Stimulated activated naive B cell treated with anti-CD40 and anti-IgM and Interleukin-4, amounts not matched to agents 10 μg/mL and 1 μg/mL and 100 μg/mL, for 72 hours (primary cell): ENCODE measurements around the gene HOXB8.

ENCODE experiments used
- ATAC-seq, 2 donors: fragments of 150-1000 bp; cut with Tn5 transposase; replicated peaks; 2 replicates each; pipeline ENCODE4 v1.10.0; 2021; ENCODE audit warnings: moderate library complexity in 1 of 2
- DNase-seq: peaks from one replicate; pipeline ENCODE4 v3.0.0; 2021
- H3K27ac Mint-ChIP-seq: one replicate; pipeline ENCODE4 v1.8.0; 2022; ENCODE audit warnings: mild to moderate bottlenecking, mixed read lengths
- H3K27me3 Mint-ChIP-seq, 2 donors: one replicate each; pipeline ENCODE4 v1.8.0; 2022; ENCODE audit warnings: mixed read lengths in 2 of 2
- H3K36me3 Mint-ChIP-seq, 2 donors: one replicate each; pipeline ENCODE4 v1.8.0; 2022; ENCODE audit warnings: mixed read lengths in 2 of 2, mild to moderate bottlenecking in 1 of 2
- H3K4me1 Mint-ChIP-seq, 2 donors: one replicate each; pipeline ENCODE4 v1.8.0; 2022; ENCODE audit warnings: mixed read lengths in 2 of 2, mild to moderate bottlenecking in 1 of 2
- H3K4me3 Mint-ChIP-seq, 2 donors: one replicate each; pipeline ENCODE4 v1.8.0; 2022; ENCODE audit warnings: mild to moderate bottlenecking in 2 of 2, mixed read lengths in 2 of 2, moderate library complexity in 1 of 2
- H3K9me3 Mint-ChIP-seq, 2 donors: one replicate each; pipeline ENCODE4 v1.8.0; 2022; ENCODE audit warnings: mixed read lengths in 2 of 2, mild to moderate bottlenecking in 1 of 2

The HOXB8 gene

DNA sequence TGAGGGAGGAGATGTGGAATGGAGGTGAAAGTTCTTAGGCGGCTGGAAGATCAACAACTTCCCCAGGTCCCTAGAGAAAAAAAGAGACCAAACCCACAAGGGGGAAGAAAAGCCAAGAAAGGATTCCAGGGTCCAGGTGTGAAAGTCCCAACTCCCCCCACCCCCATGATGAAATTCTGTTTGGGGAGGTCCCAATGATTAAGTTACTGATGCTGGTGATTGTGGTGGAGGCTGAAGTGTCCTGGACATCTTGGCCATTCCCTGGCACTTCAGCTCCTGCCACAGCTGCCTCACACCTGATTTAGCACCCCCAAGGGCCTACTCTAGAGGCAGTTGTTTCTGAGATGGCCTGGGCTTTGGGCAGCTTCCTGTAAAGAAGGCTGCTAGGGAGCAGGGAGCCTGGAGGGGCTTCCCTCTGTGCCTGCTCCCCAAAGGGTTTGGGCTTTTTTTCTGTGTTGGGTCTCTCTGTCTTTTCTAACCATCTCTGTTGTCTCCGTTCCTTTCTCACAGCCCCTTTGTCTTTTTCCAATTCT lies 50.0 kb downstream of the HOXB8 start:
- no peaks in the 10 kb centered on the region for H3K9me3 Mint-ChIP-seq
- DNase-seq (no peak), ATAC-seq (no peak)
- peaks cover 5 to 12% of the 10 kb centered on the region in 2 donors for H3K4me1 Mint-ChIP-seq
- peaks cover 38 to 47% of the 10 kb centered on the region in 2 donors for H3K27me3 Mint-ChIP-seq
- H3K36me3 Mint-ChIP-seq = no peaks in the 10 kb centered on the region
- no peak overlapping the region for H3K4me3 Mint-ChIP-seq
- H3K27ac Mint-ChIP-seq = no peak overlapping the region

DNA sequence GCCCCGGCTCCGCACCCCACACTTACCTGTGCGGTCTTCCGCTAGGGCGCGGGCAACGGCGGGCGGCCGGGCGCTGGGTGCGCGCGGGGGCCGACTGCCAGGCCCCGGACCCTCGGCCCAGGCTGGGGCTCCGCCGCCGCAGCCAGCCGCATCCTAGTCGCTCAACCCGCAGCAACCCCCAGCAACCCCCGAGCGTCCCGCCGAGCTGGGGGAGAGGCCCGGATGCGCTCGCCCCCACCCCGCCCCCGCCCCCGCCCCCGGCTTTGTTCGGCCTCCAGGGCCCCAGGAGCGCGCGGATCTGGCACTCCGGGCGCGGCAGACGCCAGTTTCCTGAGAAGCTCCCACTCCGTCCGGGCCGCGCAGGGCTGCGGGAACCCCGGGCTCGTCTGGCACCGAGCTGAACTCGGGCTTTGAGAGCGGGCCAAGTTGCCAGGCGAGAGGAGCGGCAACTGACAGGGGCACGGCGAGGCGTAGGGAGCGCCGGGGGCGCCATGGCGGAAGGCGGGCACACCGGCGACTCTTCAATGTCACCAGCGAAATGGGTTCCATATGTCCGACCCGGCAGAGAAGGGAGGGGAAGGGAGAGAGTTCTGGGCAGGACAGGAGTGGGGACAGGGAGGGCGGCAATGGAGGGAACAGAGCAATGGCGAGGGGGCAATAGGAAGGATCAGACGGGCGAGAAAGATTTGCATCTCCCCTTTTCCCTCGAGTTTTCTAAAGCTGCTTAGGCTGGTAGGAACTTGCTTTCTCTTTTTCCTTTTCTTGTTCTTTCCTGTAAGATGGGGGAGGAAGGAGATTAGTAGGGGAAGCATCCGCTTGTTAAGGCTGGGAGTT lies 50.7 kb downstream of the HOXB8 start:
- ATAC-seq (no peak), DNase-seq (no peak)
- H3K36me3 Mint-ChIP-seq = no peaks in the 10 kb centered on the region
- H3K4me1 Mint-ChIP-seq = peaks cover 5 to 12% of the 10 kb centered on the region in 2 donors
- H3K27me3 Mint-ChIP-seq = peaks cover 43 to 45% of the 10 kb centered on the region in 2 donors
- H3K4me3 Mint-ChIP-seq = peak overlapping the region in 1 of 2 donors; percentile 28
- H3K9me3 Mint-ChIP-seq = no peaks in the 10 kb centered on the region
- no peak overlapping the region for H3K27ac Mint-ChIP-seq

DNA sequence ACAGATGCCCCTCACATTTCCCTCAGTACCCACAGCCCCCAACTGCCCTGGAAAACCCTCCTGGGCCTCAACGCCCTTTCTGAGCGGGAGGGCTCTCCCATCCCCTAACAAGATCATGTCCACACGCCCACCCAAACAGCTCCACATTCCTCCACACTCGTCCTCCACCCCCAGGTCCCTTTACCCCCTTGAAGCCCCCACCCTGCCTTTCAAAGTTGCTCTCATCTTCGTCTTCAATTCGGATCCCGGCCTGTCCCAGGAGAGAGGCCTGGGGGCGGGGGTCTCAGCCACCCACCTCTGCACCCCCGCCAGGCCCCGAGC lies 51.3 kb downstream of the HOXB8 start:
- H3K4me3 Mint-ChIP-seq = no peak overlapping the region
- no peak overlapping the region for H3K27ac Mint-ChIP-seq
- DNase-seq (no peak), ATAC-seq (no peak)
- peaks cover 5 to 12% of the 10 kb centered on the region in 2 donors for H3K4me1 Mint-ChIP-seq
- no peaks in the 10 kb centered on the region for H3K36me3 Mint-ChIP-seq
- H3K27me3 Mint-ChIP-seq = peaks cover 44 to 49% of the 10 kb centered on the region in 2 donors
- no peaks in the 10 kb centered on the region for H3K9me3 Mint-ChIP-seq

DNA sequence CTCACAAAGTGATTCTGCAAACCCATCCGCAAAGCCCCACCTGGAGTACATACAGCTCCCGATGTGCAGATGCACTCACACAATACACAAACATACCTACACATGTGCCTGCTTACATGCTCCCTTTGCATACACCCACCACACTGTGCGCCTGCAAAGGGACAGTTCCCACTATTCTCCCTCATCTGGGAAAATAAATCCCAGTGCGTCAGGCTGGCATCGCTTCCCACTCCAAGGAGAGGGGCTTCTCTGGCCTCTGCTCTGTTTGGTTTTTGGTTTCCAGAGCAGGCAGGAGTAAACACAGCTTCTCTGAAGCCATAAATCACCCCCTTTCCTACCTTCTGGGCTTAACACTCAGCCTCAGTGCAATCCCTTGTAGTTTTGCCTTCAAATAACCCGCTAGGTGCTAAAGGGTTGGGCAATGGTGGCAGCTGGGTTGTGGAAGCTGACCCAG lies 51.7 kb downstream of the HOXB8 start:
- Mint-ChIP-seq H3K27me3 (peaks cover 45 to 53% of the 10 kb centered on the region in 2 donors), H3K36me3 (no peaks in the 10 kb centered on the region), H3K27ac (no peak overlapping the region), H3K9me3 (no peaks in the 10 kb centered on the region), H3K4me3 (no peak overlapping the region), H3K4me1 (peaks cover 3 to 9% of the 10 kb centered on the region in 2 donors)
- ATAC-seq (no peak), DNase-seq (no peak)

DNA sequence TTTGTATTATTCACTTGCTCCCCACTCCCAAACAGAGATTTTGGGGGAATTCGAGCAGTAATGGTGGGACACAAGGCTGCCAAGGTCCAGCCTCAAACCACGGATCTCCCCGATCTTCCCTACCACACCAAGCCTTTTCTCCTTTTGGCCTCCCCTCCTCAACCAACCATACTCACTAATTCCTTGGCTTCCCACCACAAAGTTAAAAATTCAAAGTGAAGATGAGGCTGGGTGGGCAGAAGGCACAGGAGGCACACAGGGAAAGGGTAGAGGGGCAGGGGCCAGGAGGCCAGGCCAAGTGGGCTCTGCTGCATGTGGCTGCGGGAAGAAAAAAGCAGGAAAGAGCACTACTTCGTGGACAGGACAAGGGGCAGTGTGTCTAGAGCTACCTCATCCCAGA lies 52.2 kb downstream of the HOXB8 start:
- no peak for DNase-seq
- no peaks in the 10 kb centered on the region for H3K36me3 Mint-ChIP-seq
- ATAC-seq = no peak
- H3K27me3 Mint-ChIP-seq = peaks cover 47 to 58% of the 10 kb centered on the region in 2 donors
- no peak overlapping the region for H3K4me3 Mint-ChIP-seq
- H3K9me3 Mint-ChIP-seq = no peaks in the 10 kb centered on the region
- peaks cover 2 to 6% of the 10 kb centered on the region in 2 donors for H3K4me1 Mint-ChIP-seq
- H3K27ac Mint-ChIP-seq = no peak overlapping the region
